Activated naive CD8-positive, alpha-beta T cell treated with anti-CD3 and anti-CD28 coated beads, Interleukin-2, amount 50 U/mL, for 16 hours (primary cell): ENCODE data around the gene LSM12.
"Not testable (repeated sequence)": the region's sequence is repeated elsewhere in the genome, so short reads cannot be mapped to it uniquely, and the experiment has no call there.

ENCODE experiments used
- DNase-seq: peaks from one replicate; pipeline ENCODE4 v3.0.0-alpha.2; 2020; ENCODE audit warnings: low read depth, low spot score

The LSM12 gene

DNA sequence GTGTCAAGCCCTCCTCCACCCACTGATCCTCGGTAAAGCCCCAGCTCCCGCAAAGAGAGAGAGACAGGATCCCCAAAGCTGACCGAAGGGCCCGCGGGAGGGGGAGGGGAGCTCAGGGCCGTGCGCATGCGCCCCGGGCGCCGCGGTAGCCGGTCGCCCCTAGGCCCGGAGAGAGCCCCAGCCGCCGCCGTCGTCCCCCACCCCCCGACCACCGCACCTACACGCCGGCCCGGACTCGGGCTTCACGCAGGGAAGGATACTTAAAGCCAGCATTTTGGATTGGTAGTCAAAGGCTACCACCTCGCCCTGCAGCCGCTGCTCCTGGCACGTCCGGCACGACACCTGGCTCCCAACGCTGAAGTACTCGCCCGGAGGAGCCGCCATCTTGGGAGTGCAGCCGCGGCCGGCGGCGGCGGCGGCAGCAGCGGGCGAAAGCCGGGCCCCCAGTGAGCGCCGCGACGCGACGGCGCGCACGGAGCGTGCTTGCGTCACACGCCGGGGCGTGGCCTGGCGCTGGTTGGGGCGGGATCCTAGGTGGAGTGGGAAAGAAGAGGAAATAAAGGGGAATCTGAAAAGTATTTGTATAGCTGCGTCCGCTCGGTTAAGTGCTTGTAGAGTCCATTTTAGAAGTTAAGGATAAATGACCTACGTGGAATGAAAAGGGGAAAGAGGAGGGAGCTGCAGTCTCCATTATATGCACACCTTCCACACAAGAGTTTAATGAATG lies at the start of gene LSM12:
Gene LSM12 (minus strand): TSS at position 468 of the 727 bp plus-strand sequence. CDS start 84 bp downstream, at position 384.
- peak; percentile 85 for DNase-seq

DNA sequence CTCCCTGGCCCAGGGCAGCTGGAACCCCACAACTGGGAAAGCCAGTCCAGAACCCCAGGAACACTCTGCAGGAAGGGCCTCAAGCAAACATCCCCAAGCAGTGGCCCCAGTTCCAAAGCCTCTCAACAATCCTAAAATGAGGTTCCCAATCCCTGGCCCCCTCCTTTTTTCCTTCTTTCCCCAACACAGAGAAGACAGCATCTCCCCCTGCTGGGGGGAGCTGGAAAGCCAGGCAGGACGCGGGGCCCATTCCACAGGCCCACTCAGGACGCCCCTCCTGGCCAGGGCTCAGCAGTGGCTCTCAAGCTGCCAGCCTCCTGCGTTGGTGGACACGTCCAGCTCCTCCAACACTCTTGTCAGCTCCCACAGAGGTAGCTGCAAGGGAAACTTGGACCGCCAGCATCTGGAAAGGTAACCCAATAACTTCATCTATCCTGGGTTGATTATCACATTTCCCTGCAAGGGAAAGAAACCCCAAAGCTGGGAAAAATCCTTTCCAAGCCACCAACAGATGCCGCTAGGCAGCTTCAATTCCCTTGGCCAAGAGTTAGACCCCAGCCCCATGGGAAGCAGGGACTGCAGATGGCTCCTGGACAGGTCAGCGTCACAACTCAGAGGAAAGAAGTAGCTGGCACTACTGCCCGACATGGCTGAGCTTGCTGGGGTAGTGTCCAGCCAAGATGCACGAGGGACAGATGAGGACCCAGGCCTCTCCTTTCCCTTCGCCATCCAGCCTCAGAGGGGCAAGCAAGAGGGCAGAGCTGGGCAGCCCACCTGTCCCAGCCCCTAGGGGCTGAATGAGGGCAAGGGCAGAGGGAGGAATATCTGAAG lies 49.3 kb upstream of the LSM12 start:
- DNase-seq = no peak

DNA sequence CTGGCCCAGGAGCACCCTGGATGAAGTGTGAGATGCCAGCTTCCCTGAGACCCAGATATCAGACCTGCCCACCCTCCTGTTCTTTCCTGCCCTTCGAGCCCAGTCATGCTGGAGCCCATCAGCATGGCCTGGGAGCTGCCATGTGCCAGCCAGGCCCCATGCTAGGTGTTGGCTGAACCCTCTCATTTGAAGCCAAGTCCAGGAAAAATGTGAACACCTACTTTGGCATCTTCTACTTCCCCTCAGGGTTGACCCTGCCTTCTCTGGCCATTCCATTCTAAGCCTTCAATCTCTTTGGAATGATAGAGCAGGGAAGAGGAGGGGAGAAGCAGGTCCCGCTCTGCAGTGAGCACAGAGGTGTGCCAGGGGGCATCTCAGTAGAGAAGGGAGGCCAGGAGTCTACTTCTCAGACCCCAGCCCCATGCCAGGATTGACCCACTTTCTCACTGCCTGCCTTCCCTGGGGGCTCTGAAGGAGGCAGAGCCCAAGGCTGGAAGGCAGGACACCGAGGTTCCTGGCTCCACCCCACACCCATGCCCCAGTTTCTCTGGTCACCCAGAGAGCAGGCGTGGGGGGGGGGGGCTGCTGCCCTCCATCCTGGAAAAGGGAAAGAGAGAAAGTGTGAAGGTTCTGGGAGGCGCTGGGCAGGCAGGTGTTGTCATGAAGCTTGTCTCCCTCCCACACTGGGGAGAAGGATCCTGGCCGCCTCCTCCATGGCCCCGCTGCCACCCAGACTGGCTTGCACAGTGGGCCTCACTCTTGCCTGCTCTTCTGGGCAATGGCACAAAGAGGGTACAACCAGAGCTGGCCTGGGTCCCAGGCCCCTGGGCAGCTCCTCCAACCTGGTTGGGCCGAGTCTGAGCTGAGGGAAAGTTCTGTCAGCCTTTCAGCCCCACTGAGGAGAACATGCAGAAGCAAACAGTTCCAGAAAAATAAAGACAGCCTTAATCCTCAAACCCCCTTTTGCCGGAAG lies 47.7 kb upstream of the LSM12 start:
- no peak for DNase-seq

- DNase-seq = no peak
Measured at GRCh38 chr17:44113382-44113781, 46.9 kb upstream of the LSM12 start.

- DNase-seq = no peak
Measured at GRCh38 chr17:44112284-44113280, 46.1 kb upstream of the LSM12 start.

- no peak for DNase-seq
Measured at GRCh38 chr17:44111777-44112176, 45.3 kb upstream of the LSM12 start.

DNA sequence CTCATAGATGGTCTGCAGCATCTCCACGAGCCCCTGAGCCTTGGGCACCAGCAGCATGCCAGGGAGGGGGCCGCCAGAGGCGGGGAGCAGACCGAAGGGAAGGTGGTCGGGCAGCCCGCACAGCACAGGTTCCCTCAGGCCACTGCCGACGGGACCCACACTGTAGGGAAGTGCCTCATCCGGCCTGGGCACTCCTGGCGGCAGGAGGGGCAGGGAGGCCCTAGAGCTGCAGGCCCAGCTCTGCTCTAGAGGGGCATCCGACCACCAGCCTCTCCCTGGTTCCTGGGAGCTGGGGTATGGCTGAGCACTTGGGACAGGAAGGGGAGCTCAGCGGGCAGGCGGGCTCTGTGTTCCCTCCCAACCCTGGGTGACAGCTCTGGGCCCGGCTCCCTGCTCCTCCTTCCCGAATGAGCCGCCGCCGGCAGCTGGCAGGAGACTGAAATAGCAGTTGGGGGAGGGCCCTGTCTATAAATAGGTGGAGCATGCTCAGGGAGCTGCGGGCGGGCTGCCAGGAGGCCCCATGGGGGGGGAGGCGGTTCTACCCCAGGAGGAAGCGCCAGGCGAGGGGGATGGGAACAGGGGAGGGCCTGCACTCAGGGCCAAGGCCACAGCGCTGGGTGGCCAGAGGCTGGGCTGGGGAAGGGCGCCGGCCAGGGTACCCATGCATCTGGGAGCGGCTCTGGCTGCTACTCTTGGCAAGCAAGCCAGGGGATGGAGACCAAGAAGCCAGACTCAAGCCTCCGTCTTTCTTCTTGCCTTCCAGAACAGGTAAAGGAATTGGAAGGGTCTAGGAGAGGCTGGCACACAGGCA lies 44.6 kb upstream of the LSM12 start:
- DNase-seq = peak; percentile 25

- DNase-seq = no peak
Measured at GRCh38 chr17:44110011-44110686, 43.7 kb upstream of the LSM12 start.

DNA sequence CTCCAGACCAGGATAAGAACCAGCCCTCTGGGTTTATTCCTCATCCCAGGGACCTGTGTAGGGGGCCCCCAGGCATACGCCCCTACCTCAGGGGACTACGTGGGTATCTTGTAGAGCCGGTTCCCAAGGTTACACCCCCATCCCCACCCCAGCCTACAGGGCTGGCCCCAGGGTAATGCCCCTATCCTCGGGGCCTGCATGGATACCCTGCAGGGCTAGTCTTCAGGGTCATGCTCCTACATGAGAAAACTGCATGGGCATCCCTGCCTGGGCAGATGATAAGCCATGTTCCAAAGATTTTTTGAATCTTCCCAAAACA lies 42.8 kb upstream of the LSM12 start:
- no peak for DNase-seq

- no peak for DNase-seq
Measured at GRCh38 chr17:44108440-44109311, 42.2 kb upstream of the LSM12 start.

DNA sequence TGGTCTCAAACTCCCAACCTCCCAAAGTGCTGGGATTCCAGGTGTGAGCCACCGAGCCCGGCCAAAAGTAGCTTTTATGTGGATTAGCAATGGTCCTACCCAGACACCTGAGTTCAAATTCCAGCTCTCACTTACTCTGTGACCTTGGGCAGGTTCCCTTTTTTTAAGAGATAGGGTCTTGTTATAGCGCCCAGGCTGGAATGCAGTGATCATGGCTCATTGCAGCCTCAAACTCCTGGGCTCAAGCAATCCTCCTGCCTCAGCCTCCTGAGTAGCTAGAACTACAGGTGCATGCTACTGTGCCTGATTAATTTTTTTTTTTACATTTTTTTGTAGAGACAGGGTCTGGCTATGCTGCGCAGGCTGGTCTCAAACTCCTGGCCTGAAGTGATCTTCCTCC lies 40.3 kb upstream of the LSM12 start:
- no peak for DNase-seq

GRCh38 chr17:44105941-44106340 lies 39.5 kb upstream of the LSM12 start:
- no peak for DNase-seq

GRCh38 chr17:44105483-44105882 lies 39.0 kb upstream of the LSM12 start:
- no peak for DNase-seq

DNA sequence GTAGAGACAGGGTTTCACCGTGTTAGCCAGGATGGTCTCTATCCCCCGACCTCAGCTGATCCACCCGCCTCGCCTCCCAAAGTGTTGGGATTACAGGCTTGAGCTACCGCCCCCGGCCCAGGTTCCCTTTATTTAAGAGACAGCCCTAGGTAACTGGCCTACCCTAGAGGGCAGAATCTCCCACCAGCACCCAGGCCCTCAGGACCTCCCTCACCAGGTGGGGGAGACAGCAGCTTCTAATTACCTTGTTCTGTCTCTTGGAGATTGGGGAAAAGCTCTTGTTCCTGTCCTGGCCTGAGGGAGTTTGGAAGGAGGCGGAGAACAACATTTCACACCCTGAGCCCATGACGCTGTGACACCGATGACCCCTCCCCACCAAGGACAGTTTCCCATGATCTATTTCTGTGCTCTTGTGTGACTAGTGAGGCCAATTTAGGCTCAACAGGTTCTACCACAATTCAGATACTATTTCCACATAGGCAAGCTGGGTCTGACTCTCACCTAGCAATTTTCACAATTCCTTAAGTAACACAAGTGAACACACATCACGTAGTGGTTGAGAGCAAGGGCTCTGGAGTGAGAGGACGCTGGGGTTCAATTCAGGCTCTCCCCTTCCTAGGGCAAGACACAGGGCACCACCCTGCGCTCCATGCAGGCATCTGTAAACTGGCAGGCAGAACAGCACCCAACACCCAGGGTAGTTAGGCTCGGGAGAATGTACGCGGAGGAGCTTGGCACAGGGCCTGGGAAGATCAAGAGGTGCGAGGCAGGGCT lies 36.6 kb upstream of the LSM12 start:
- DNase-seq = no peak

DNA sequence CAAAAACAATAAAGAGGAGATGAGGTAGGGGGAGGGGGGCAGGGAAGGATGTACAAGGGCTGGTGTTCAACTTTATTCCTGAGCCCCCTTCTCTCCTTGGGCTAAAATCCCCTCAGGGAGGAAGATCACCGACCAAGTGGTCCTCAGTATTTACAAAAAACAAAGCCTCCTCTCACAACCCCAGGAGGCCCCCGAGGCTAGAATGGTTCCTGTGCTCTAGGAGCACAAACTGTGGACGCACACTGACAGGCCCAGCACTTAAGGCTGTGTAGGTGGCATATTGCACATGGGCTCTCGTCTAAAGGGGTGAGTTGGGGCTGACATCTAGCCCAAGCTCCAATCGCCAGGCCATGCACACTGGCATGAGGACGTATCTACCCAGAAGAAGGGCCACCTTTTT lies 35.4 kb upstream of the LSM12 start:
- not testable (repeated sequence) for DNase-seq

- no peak for DNase-seq
Measured at GRCh38 chr17:44097110-44097958, 30.9 kb upstream of the LSM12 start.
